Smooth muscle cell (in vitro differentiated cells): ENCODE results near the gene SLC36A2. TPM values are rescaled to one million over a fixed set of nuclear protein-coding genes. Genes with fewer than 3 reads are reported as not detected.

Source experiments
- DNase-seq: peaks from one replicate; lab custom pipeline; 2025; ENCODE audit not compliant: unreplicated experiment; lab: John Stamatoyannopoulos, UW
- H2AFZ ChIP-seq: fragments of 200-600 bp; sonication (generic); 2 replicates; pipeline ENCODE4 v1.6.0; 2016; ENCODE audit warnings: antibody characterized with exemption, low read depth, mild to moderate bottlenecking
- H3F3A ChIP-seq: fragments of 200-600 bp; sonication (generic); 2 replicates; pipeline ENCODE4 v1.6.0; 2017; ENCODE audit warnings: antibody characterized with exemption, low read depth
- H3K27ac ChIP-seq: fragments of 200-600 bp; sonication (generic); 2 replicates; pipeline ENCODE4 v1.5.1; 2016; ENCODE audit warnings: low read depth, mild to moderate bottlenecking
- H3K27me3 ChIP-seq: fragments of 200-600 bp; sonication (generic); 2 replicates; pipeline ENCODE4 v1.6.1; 2016; ENCODE audit warnings: low read depth, mild to moderate bottlenecking
- H3K36me3 ChIP-seq: fragments of 200-600 bp; sonication (generic); 2 replicates; pipeline ENCODE4 v1.5.1; 2016; ENCODE audit warnings: low read depth
- H3K4me1 ChIP-seq: fragments of 200-600 bp; sonication (generic); 2 replicates; pipeline ENCODE4 v1.5.1; 2016; ENCODE audit warnings: low read depth
- H3K4me2 ChIP-seq: fragments of 200-600 bp; sonication (generic); 2 replicates; pipeline ENCODE4 v1.6.0; 2016; ENCODE audit warnings: mild to moderate bottlenecking
- H3K4me3 ChIP-seq: fragments of 200-600 bp; sonication (generic); 2 replicates; pipeline ENCODE4 v1.5.1; 2016; ENCODE audit warnings: mild to moderate bottlenecking
- H3K79me2 ChIP-seq: fragments of 200-600 bp; sonication (generic); 2 replicates; pipeline ENCODE4 v1.6.0; 2016; ENCODE audit warnings: low read depth, mild to moderate bottlenecking
- H3K9ac ChIP-seq: fragments of 200-600 bp; sonication (generic); 2 replicates; pipeline ENCODE4 v1.6.0; 2016; ENCODE audit warnings: low read depth
- H3K9me3 ChIP-seq: fragments of 200-600 bp; sonication (generic); replicated peaks from 2 replicates; pipeline ENCODE4 v1.5.1; 2016; ENCODE audit warnings: low read depth
- H4K20me1 ChIP-seq: fragments of 200-600 bp; sonication (generic); 2 replicates; pipeline ENCODE4 v1.6.0; 2016; ENCODE audit warnings: low read depth
- WGBS: methylation state at CpG from one replicate; pipeline ENCODE4 v1.1.7; 2016; ENCODE audit warnings: low lambda C conversion rate; 5-methylcytosine and 5-hydroxymethylcytosine counted together
- polyA plus RNA-seq: library from polyadenylated mRNA; unstranded; fragments of >200 nt; fragmentation: Nextera tagmentation; extraction: Ambion mirVana; gene quantifications from 2 replicates; pipeline ENCODE4 v1.2.1, GENCODE V29; 2016
- total RNA-seq: library from RNA; depleted of rRNA; stranded (reverse); fragments of >200 nt; gene quantifications from 2 replicates; pipeline ENCODE4 v1.2.3, GENCODE V29; 2014
- TF ChIP-seq, protein P1 (sequence below): fragments of 200-600 bp; sonication (generic); IDR thresholded peaks from 2 replicates; pipeline ENCODE4 v1.5.1; 2017; ENCODE audit warnings: borderline replicate concordance, mild to moderate bottlenecking, antibody characterized with exemption; ENCODE audit not compliant: insufficient read depth, poor library complexity, severe bottlenecking

SLC36A2 gene
- total and polyA plus RNA-seq, 2 experiments from 2014 or later: not detected

GRCh38 chr5:151320481-151320880, 26.9 kb downstream of the SLC36A2 start:
- Histone ChIP-seq H3K27me3 (no peaks in the 10 kb centered on the region), H3K4me2 (no peak overlapping the region), H3K4me3 (no peak overlapping the region), H3K9ac (no peak overlapping the region), H3K9me3 (no peaks in the 10 kb centered on the region), H3K4me1 (peaks cover 8% of the 10 kb centered on the region), H3K27ac (no peak overlapping the region), H4K20me1 (no peaks in the 10 kb centered on the region), H3F3A (peaks cover 10% of the 10 kb centered on the region), H2AFZ (no peak overlapping the region), H3K79me2 (no peaks in the 10 kb centered on the region), H3K36me3 (no peaks in the 10 kb centered on the region)
- 96% methylated on average over 4 of the region's 4 CpGs for WGBS
- TF ChIP-seq, protein P1, sequence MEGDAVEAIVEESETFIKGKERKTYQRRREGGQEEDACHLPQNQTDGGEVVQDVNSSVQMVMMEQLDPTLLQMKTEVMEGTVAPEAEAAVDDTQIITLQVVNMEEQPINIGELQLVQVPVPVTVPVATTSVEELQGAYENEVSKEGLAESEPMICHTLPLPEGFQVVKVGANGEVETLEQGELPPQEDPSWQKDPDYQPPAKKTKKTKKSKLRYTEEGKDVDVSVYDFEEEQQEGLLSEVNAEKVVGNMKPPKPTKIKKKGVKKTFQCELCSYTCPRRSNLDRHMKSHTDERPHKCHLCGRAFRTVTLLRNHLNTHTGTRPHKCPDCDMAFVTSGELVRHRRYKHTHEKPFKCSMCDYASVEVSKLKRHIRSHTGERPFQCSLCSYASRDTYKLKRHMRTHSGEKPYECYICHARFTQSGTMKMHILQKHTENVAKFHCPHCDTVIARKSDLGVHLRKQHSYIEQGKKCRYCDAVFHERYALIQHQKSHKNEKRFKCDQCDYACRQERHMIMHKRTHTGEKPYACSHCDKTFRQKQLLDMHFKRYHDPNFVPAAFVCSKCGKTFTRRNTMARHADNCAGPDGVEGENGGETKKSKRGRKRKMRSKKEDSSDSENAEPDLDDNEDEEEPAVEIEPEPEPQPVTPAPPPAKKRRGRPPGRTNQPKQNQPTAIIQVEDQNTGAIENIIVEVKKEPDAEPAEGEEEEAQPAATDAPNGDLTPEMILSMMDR: no peak
- DNase-seq: no peak

- no peaks in the 10 kb centered on the region for H3K9me3 ChIP-seq
- peak overlapping the region; percentile 7 for H3K27ac ChIP-seq
- peaks cover 8% of the 10 kb centered on the region for H3K4me1 ChIP-seq
- no peak overlapping the region for H3K4me3 ChIP-seq
- WGBS: 66% methylated on average over 2 of the region's 2 CpGs
- no peaks in the 10 kb centered on the region for H3K36me3 ChIP-seq
- no peaks in the 10 kb centered on the region for H4K20me1 ChIP-seq
- H2AFZ ChIP-seq: peak overlapping the region; percentile 23
- no peaks in the 10 kb centered on the region for H3K27me3 ChIP-seq
- DNase-seq: no peak
- TF ChIP-seq, protein P1: no peak
- no peaks in the 10 kb centered on the region for H3K79me2 ChIP-seq
- H3K9ac ChIP-seq: no peak overlapping the region
- peaks cover 11% of the 10 kb centered on the region for H3F3A ChIP-seq
- H3K4me2 ChIP-seq: no peak overlapping the region
Observed at GRCh38 chr5:151318850-151319732, 28.3 kb downstream of the SLC36A2 start.

DNA sequence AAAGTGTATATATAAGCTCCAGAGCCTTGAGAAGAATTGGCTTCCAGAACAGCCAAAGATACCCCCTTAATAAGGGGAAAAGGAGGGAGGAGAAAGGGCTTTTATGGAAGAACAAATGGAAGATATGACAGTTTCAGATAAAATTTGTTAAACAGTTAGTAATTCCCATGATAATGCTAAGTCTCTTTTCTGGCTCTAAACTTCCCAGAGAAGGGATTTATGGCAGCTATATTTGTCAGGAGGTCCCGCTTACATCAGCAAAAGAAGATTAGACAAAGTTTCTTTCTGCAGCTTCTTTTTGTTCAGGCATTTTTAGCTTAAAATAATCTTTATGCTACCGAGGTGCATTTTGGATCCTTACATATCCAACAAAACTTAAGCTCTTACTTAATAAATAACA, 29.5 kb downstream of the SLC36A2 start:
- Histone ChIP-seq H3K36me3 (no peaks in the 10 kb centered on the region), H4K20me1 (no peaks in the 10 kb centered on the region), H3K9ac (no peak overlapping the region), H3K4me2 (peak overlapping the region; percentile 78), H3K4me1 (peaks cover 8% of the 10 kb centered on the region), H2AFZ (peak overlapping the region; percentile 78), H3F3A (peaks cover 11% of the 10 kb centered on the region), H3K27ac (peak overlapping the region; percentile 48), H3K9me3 (no peaks in the 10 kb centered on the region), H3K79me2 (no peaks in the 10 kb centered on the region), H3K27me3 (no peaks in the 10 kb centered on the region), H3K4me3 (no peak overlapping the region)
- TF ChIP-seq, protein P1: no peak
- whole genome bisulfite sequencing: 23% methylated on average over 2 of the region's 2 CpGs
- DNase-seq: no peak
